MCF 10A (cell line): ENCODE results near the gene PEAR1. TPM values are rescaled to one million over a fixed set of nuclear protein-coding genes. Genes with fewer than 3 reads are reported as not detected.

Experiments
- BruUV-seq: library from RNA; stranded (reverse); fragments of 400-500 nt; replicated peaks from 2 replicates; lab custom pipeline; 2021; lab: Mats Ljungman, UMichigan
- CTCF ChIA-PET: fragments of 300-600 bp; sonication (Branson Sonifier 250); formaldehyde crosslinking; extraction: SDS; loops from one replicate; lab custom pipeline; 2021; ENCODE audit warnings: antibody characterized with exemption, inconsistent platforms; lab: Yijun Ruan, JAX
- POLR2A ChIA-PET: fragments of 300-600, 350-650 bp; sonication (Branson Sonifier 250); formaldehyde crosslinking; extraction: SDS; loops from one replicate; lab custom pipeline; 2020; ENCODE audit warnings: antibody characterized with exemption, inconsistent platforms; lab: Yijun Ruan, JAX
- DNase-seq: peaks from one replicate; pipeline ENCODE4 v3.0.0-alpha.2; 2018; ENCODE audit not compliant: unreplicated experiment
- H3K27ac Mint-ChIP-seq: one replicate; pipeline ENCODE4 v1.8.0; 2022; ENCODE audit warnings: mild to moderate bottlenecking, low read depth, mixed read lengths; ENCODE audit not compliant: unreplicated experiment
- H3K27me3 Mint-ChIP-seq: one replicate; pipeline ENCODE4 v1.8.0; 2022; ENCODE audit warnings: mixed read lengths; ENCODE audit not compliant: insufficient read depth, unreplicated experiment
- H3K36me3 Mint-ChIP-seq: one replicate; pipeline ENCODE4 v1.8.0; 2022; ENCODE audit warnings: mild to moderate bottlenecking, moderate library complexity, mixed read lengths; ENCODE audit not compliant: insufficient read depth, unreplicated experiment
- H3K4me1 Mint-ChIP-seq: one replicate; pipeline ENCODE4 v1.8.0; 2022; ENCODE audit warnings: mixed read lengths; ENCODE audit not compliant: insufficient read depth, unreplicated experiment
- H3K4me3 Mint-ChIP-seq: one replicate; pipeline ENCODE4 v1.8.0; 2022; ENCODE audit warnings: mild to moderate bottlenecking, moderate library complexity, mixed read lengths; ENCODE audit not compliant: unreplicated experiment
- H3K9me3 Mint-ChIP-seq: one replicate; pipeline ENCODE4 v1.8.0; 2022; ENCODE audit warnings: mixed read lengths; ENCODE audit not compliant: unreplicated experiment
- CTCF ChIP-seq: fragments of 200-600 bp; IDR thresholded peaks from one replicate; pipeline ENCODE4 v1.8.0; 2022; ENCODE audit warnings: antibody characterized with exemption, mild to moderate bottlenecking; ENCODE audit not compliant: unreplicated experiment
- intact Hi-C: fragments of 100-400 bp; cut with micrococcal nuclease; formaldehyde crosslinking; loops from 2 replicates; pipeline ENCODE4 v1.14.1; 2022
- total RNA-seq: library from RNA; stranded (reverse); gene quantifications from 2 replicates; pipeline ENCODE4 v1.2.3, GENCODE V29; 2022

Gene PEAR1
- total RNA-seq, 1 experiment from 2014 or later, result 6.5 TPM

GRCh38 chr1:156865258-156865657 is 28.3 kb upstream of the PEAR1 start:
- no TSS peak for BruUV-seq
- Mint-ChIP-seq H3K27ac (no peak overlapping the region), H3K9me3 (no peaks in the 10 kb centered on the region), H3K4me1 (peaks cover 17% of the 10 kb centered on the region), H3K36me3 (no peaks in the 10 kb centered on the region), H3K27me3 (peaks cover 25% of the 10 kb centered on the region), H3K4me3 (no peak overlapping the region)
- CTCF ChIA-PET, result interaction anchor here (0.7 to 11.0 kb wide), 4 partner anchors 24 to 319 kb away, joined by 3 to 163 read pairs (median 8); partner anchors contain the start of gene PEAR1
- TF ChIP-seq CTCF, result no peak
- POLR2A ChIA-PET, result no interaction called here
- intact Hi-C loops, result no loop called here
- no peak for DNase-seq

DNA sequence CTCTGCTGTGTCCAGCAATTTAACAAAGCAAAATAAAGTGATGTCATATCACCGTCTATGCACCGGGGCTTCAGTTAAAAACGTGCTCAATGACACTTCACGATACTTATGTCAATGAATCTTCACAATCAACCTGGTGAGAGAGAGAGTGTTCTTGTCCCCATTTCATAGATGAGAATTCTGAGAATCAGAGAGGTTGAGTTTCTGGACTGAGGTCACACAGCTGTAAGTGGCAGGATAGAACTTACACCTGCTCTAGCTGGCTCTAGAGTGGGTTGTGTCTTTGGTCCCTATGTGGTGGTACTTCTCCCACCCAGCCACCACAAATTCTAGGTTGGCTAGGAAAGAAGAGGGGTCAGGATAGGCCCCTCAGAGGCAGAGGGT is 27.7 kb upstream of the PEAR1 start:
- no TSS peak for BruUV-seq
- no peaks in the 10 kb centered on the region for H3K36me3 Mint-ChIP-seq
- DNase-seq, result no peak
- ChIA-PET POLR2A (no interaction called here), CTCF (interaction anchor here (0.7 to 11.0 kb wide), 3 partner anchors 23 to 319 kb away, joined by 3 to 163 read pairs (median 4); partner anchors contain the start of gene PEAR1)
- intact Hi-C loops, result no loop called here
- TF ChIP-seq CTCF, result no peak
- peaks cover 20% of the 10 kb centered on the region for H3K4me1 Mint-ChIP-seq
- peaks cover 20% of the 10 kb centered on the region for H3K27me3 Mint-ChIP-seq
- no peak overlapping the region for H3K4me3 Mint-ChIP-seq
- H3K9me3 Mint-ChIP-seq, result no peaks in the 10 kb centered on the region
- no peak overlapping the region for H3K27ac Mint-ChIP-seq

GRCh38 chr1:156866249-156866909 is 27.1 kb upstream of the PEAR1 start:
- Mint-ChIP-seq H3K27ac (no peak overlapping the region), H3K4me1 (peaks cover 23% of the 10 kb centered on the region), H3K4me3 (no peak overlapping the region), H3K27me3 (peaks cover 18% of the 10 kb centered on the region), H3K9me3 (no peaks in the 10 kb centered on the region), H3K36me3 (no peaks in the 10 kb centered on the region)
- intact Hi-C loops, result no loop called here
- no peak for TF ChIP-seq CTCF
- DNase-seq, result no peak
- CTCF ChIA-PET, result interaction anchor here (0.9 to 11.0 kb wide), 4 partner anchors 7 to 28 kb away, joined by 3 to 163 read pairs (median 21); partner anchors contain the start of genes INSRR, NTRK1 and PEAR1
- POLR2A ChIA-PET, result interaction anchor here (0.7 kb wide), 1 partner anchor 14 kb away, joined by 3 read pairs; no protein-coding TSS in a partner anchor
- BruUV-seq, result no TSS peak

DNA sequence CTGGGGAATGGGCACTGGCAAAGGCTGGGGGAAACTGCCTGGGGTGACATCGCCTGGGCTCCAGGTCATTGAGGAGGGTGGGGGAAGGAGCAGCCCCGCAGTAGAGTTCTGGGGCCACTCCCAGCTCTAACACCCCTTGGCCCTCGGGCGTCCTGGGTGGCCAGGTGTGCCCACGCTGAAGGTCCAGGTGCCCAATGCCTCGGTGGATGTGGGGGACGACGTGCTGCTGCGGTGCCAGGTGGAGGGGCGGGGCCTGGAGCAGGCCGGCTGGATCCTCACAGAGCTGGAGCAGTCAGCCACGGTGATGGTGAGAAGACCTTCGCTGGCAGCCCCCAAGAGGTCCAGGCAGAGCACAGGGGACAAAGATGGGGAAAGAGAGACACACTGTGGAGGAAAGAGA is 25.2 kb upstream of the PEAR1 start:
- no peaks in the 10 kb centered on the region for H3K36me3 Mint-ChIP-seq
- intact Hi-C loops, result no loop called here
- H3K9me3 Mint-ChIP-seq, result no peaks in the 10 kb centered on the region
- H3K27ac Mint-ChIP-seq, result no peak overlapping the region
- H3K4me3 Mint-ChIP-seq, result no peak overlapping the region
- H3K27me3 Mint-ChIP-seq, result peaks cover 10% of the 10 kb centered on the region
- ChIA-PET CTCF (interaction anchor here (0.7 to 5.6 kb wide), 5 partner anchors 9 to 142 kb away, joined by 3 to 39 read pairs (median 37); partner anchors contain the start of genes INSRR and NTRK1), POLR2A (no interaction called here)
- BruUV-seq, result no TSS peak
- H3K4me1 Mint-ChIP-seq, result peaks cover 18% of the 10 kb centered on the region
- DNase-seq, result no peak
- no peak for TF ChIP-seq CTCF
